Activated CD4-positive, alpha-beta T cell treated with anti-CD3 and anti-CD28 coated beads, Interleukin-2, amount 10 ng/mL, durations not matched to agents 24 days and 14 days (primary cell): Measurements from ENCODE around the gene ACAD10. TPM values are rescaled to one million over a fixed set of nuclear protein-coding genes. Genes with fewer than 3 reads are reported as not detected.
"Not testable (repeated sequence)": the region's sequence is repeated elsewhere in the genome, so short reads cannot be mapped to it uniquely, and the experiment has no call there.

Experiments
- DNase-seq: peaks from one replicate; pipeline ENCODE4 v3.0.0; 2022
- H3K27ac Mint-ChIP-seq: one replicate; pipeline ENCODE4 v1.8.0; 2022; ENCODE audit warnings: mild to moderate bottlenecking, mixed read lengths
- H3K27me3 Mint-ChIP-seq: one replicate; pipeline ENCODE4 v1.8.0; 2022; ENCODE audit warnings: mixed read lengths
- H3K36me3 Mint-ChIP-seq: one replicate; pipeline ENCODE4 v1.8.0; 2022; ENCODE audit warnings: low read depth, mild to moderate bottlenecking, mixed read lengths
- H3K4me1 Mint-ChIP-seq: one replicate; pipeline ENCODE4 v1.8.0; 2021; ENCODE audit warnings: mixed read lengths
- H3K4me3 Mint-ChIP-seq: one replicate; pipeline ENCODE4 v1.8.0; 2022; ENCODE audit warnings: mild to moderate bottlenecking, moderate library complexity, mixed read lengths
- H3K9me3 Mint-ChIP-seq: one replicate; pipeline ENCODE4 v1.8.0; 2021; ENCODE audit warnings: mixed read lengths
- intact Hi-C: fragments of 100-400 bp; cut with micrococcal nuclease; formaldehyde crosslinking; loops from one replicate; pipeline ENCODE4 v1.15.1; 2023
- total RNA-seq: library from RNA; stranded (reverse); gene quantifications from 2 replicates; pipeline ENCODE4 v1.2.3, GENCODE V29; 2022

The ACAD10 gene
- total RNA-seq: 28.2 and 28.6 TPM in 2 replicates

GRCh38 chr12:111685811-111686573 is at the start of gene ACAD10, which contains the start of gene BRAP:
TSS of gene ACAD10 (plus strand) at chr12:111686053. CDS start at chr12:111692710, 6,657 bp downstream.
TSS of gene BRAP (minus strand) at chr12:111685956. CDS start at chr12:111685792, 164 bp downstream.
- DNase-seq: peak; percentile 99
- H3K27ac Mint-ChIP-seq: peak within 1 kb of the TSS; percentile 96
- peak within 1 kb of the TSS; percentile 99 for H3K4me3 Mint-ChIP-seq
- no peaks in the 10 kb centered on the region for H3K27me3 Mint-ChIP-seq
- H3K9me3 Mint-ChIP-seq: no peaks in the 10 kb centered on the region
- peaks cover 28% of the 10 kb centered on the region for H3K4me1 Mint-ChIP-seq
- intact Hi-C loops: loop anchor here (1.0 to 10.0 kb wide), 4 partner anchors 87 to 699 kb away; partner anchors contain the start of genes ATXN2 and HECTD4
- H3K36me3 Mint-ChIP-seq: peaks cover 27% of the 10 kb centered on the region

- H3K4me3 Mint-ChIP-seq: no peak overlapping the region
- intact Hi-C loops: no loop called here
- no peaks in the 10 kb centered on the region for H3K27me3 Mint-ChIP-seq
- no peak for DNase-seq
- H3K9me3 Mint-ChIP-seq: no peaks in the 10 kb centered on the region
- no peak overlapping the region for H3K27ac Mint-ChIP-seq
- no peaks in the 10 kb centered on the region for H3K4me1 Mint-ChIP-seq
- no peaks in the 10 kb centered on the region for H3K36me3 Mint-ChIP-seq
Observed at GRCh38 chr12:111636209-111636945, 49.5 kb upstream of the ACAD10 start.

- intact Hi-C loops: no loop called here
- Mint-ChIP-seq H3K4me3 (no peak overlapping the region), H3K27me3 (no peaks in the 10 kb centered on the region), H3K9me3 (no peaks in the 10 kb centered on the region), H3K27ac (no peak overlapping the region), H3K36me3 (peaks cover 10% of the 10 kb centered on the region), H3K4me1 (no peaks in the 10 kb centered on the region)
- DNase-seq: no peak
Observed at GRCh38 chr12:111638556-111638955, 47.3 kb upstream of the ACAD10 start.

GRCh38 chr12:111640506-111640905 is 45.3 kb upstream of the ACAD10 start:
- intact Hi-C loops: no loop called here
- H3K36me3 Mint-ChIP-seq: peaks cover 21% of the 10 kb centered on the region
- H3K27me3 Mint-ChIP-seq: no peaks in the 10 kb centered on the region

GRCh38 chr12:111642681-111643426 is 43.0 kb upstream of the ACAD10 start:
- peaks cover 42% of the 10 kb centered on the region for H3K36me3 Mint-ChIP-seq
- intact Hi-C loops: no loop called here
- no peaks in the 10 kb centered on the region for H3K9me3 Mint-ChIP-seq
- H3K4me3 Mint-ChIP-seq: no peak overlapping the region
- no peak overlapping the region for H3K27ac Mint-ChIP-seq
- DNase-seq: no peak
- no peaks in the 10 kb centered on the region for H3K4me1 Mint-ChIP-seq
- H3K27me3 Mint-ChIP-seq: no peaks in the 10 kb centered on the region

More at GRCh38 chr12:111640506-111640905, 45.3 kb upstream of the ACAD10 start:
- Mint-ChIP-seq H3K4me1 (no peaks in the 10 kb centered on the region), H3K27ac (no peak overlapping the region), H3K4me3 (no peak overlapping the region), H3K9me3 (no peaks in the 10 kb centered on the region)
- DNase-seq: no peak

- DNase-seq: no peak
- Mint-ChIP-seq H3K4me3 (no peak overlapping the region), H3K27ac (no peak overlapping the region), H3K4me1 (no peaks in the 10 kb centered on the region), H3K36me3 (peaks cover 42% of the 10 kb centered on the region), H3K27me3 (no peaks in the 10 kb centered on the region), H3K9me3 (no peaks in the 10 kb centered on the region)
- intact Hi-C loops: no loop called here
Observed at GRCh38 chr12:111643427-111643826, 42.4 kb upstream of the ACAD10 start.

GRCh38 chr12:111645433-111645832 is 40.4 kb upstream of the ACAD10 start:
- DNase-seq: no peak
- H3K36me3 Mint-ChIP-seq: peaks cover 49% of the 10 kb centered on the region
- H3K4me3 Mint-ChIP-seq: no peak overlapping the region
- H3K27ac Mint-ChIP-seq: no peak overlapping the region
- intact Hi-C loops: no loop called here
- H3K4me1 Mint-ChIP-seq: no peaks in the 10 kb centered on the region
- no peaks in the 10 kb centered on the region for H3K9me3 Mint-ChIP-seq
- H3K27me3 Mint-ChIP-seq: no peaks in the 10 kb centered on the region

GRCh38 chr12:111650912-111651311 is 34.9 kb upstream of the ACAD10 start:
- intact Hi-C loops: no loop called here

GRCh38 chr12:111652530-111652929 is 33.3 kb upstream of the ACAD10 start:
- H3K27ac Mint-ChIP-seq, intact Hi-C loops, DNase-seq, H3K4me1 Mint-ChIP-seq, H3K4me3 Mint-ChIP-seq, H3K9me3 Mint-ChIP-seq, H3K27me3 Mint-ChIP-seq: not testable (repeated sequence)
- peaks cover 34% of the 10 kb centered on the region for H3K36me3 Mint-ChIP-seq

More at GRCh38 chr12:111650912-111651311, 34.9 kb upstream of the ACAD10 start:
- Mint-ChIP-seq H3K27me3 (no peaks in the 10 kb centered on the region), H3K27ac (no peak overlapping the region), H3K4me3 (no peak overlapping the region), H3K9me3 (no peaks in the 10 kb centered on the region), H3K4me1 (no peaks in the 10 kb centered on the region), H3K36me3 (peaks cover 44% of the 10 kb centered on the region)
- no peak for DNase-seq

GRCh38 chr12:111653596-111653995 is 32.3 kb upstream of the ACAD10 start:
- no peaks in the 10 kb centered on the region for H3K9me3 Mint-ChIP-seq
- no peaks in the 10 kb centered on the region for H3K27me3 Mint-ChIP-seq
- peaks cover 35% of the 10 kb centered on the region for H3K36me3 Mint-ChIP-seq
- intact Hi-C loops: no loop called here
- H3K4me1 Mint-ChIP-seq: no peaks in the 10 kb centered on the region
- no peak for DNase-seq
- no peak overlapping the region for H3K4me3 Mint-ChIP-seq
- no peak overlapping the region for H3K27ac Mint-ChIP-seq

- peaks cover 42% of the 10 kb centered on the region for H3K36me3 Mint-ChIP-seq
- H3K27me3 Mint-ChIP-seq: no peaks in the 10 kb centered on the region
- no peaks in the 10 kb centered on the region for H3K9me3 Mint-ChIP-seq
- H3K4me3 Mint-ChIP-seq: no peak overlapping the region
- H3K4me1 Mint-ChIP-seq: no peaks in the 10 kb centered on the region
- intact Hi-C loops: no loop called here
- DNase-seq: no peak
- H3K27ac Mint-ChIP-seq: no peak overlapping the region
Observed at GRCh38 chr12:111655356-111655755, 30.5 kb upstream of the ACAD10 start.

- intact Hi-C loops: no loop called here
- H3K36me3 Mint-ChIP-seq: peaks cover 42% of the 10 kb centered on the region
- H3K27me3 Mint-ChIP-seq: no peaks in the 10 kb centered on the region
- no peak for DNase-seq
- H3K27ac Mint-ChIP-seq: no peak overlapping the region
- H3K4me1 Mint-ChIP-seq: no peaks in the 10 kb centered on the region
- H3K4me3 Mint-ChIP-seq: no peak overlapping the region
- H3K9me3 Mint-ChIP-seq: no peaks in the 10 kb centered on the region
Observed at GRCh38 chr12:111656016-111656415, 29.8 kb upstream of the ACAD10 start.

GRCh38 chr12:111664499-111664898 is 21.4 kb upstream of the ACAD10 start:
- Mint-ChIP-seq H3K27me3 (no peaks in the 10 kb centered on the region), H3K36me3 (peaks cover 42% of the 10 kb centered on the region), H3K4me3 (no peak overlapping the region), H3K9me3 (no peaks in the 10 kb centered on the region), H3K27ac (no peak overlapping the region), H3K4me1 (peaks cover 4% of the 10 kb centered on the region)
- DNase-seq: no peak
- intact Hi-C loops: no loop called here
